Measurements from ENCODE around the gene SMCO1. TPM values are rescaled to one million over a fixed set of nuclear protein-coding genes. Genes with fewer than 3 reads are reported as not detected.
"Not testable (repeated sequence)": the region's sequence is repeated elsewhere in the genome, so short reads cannot be mapped to it uniquely, and the experiment has no call there.

Gene SMCO1
- total RNA-seq, 1 donor from 2014 or later = not detected

DNA sequence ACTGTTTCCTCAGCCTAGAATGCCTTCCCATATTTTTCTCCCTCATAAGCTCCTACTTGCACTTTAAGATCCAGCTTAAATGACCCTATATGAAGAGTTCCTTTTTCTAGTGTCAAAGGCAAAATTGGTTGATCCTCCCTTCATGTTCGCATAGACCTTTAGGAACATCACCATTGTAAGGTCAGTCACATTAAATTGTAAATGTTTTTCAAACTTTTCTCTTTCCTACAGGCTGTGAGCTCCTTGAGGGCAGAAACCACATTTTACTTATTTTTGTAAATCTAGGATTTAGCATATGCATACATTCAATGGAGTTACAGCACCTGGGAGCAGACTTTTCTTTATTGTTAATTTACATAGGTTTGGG lies 813 bp downstream of the SMCO1 start:
- intact Hi-C loops (cut with micrococcal nuclease) = no loop called here
- Mint-ChIP-seq H3K27ac (no peak overlapping the region), H3K4me3 (no peak overlapping the region), H3K4me1 (peaks cover 11% of the 10 kb centered on the region), H3K9me3 (peaks cover 24% of the 10 kb centered on the region), H3K27me3 (peaks cover 14% of the 10 kb centered on the region), H3K36me3 (ENCODE audit: low read depth) (peaks cover 9% of the 10 kb centered on the region)
- DNase-seq = no peak

DNA sequence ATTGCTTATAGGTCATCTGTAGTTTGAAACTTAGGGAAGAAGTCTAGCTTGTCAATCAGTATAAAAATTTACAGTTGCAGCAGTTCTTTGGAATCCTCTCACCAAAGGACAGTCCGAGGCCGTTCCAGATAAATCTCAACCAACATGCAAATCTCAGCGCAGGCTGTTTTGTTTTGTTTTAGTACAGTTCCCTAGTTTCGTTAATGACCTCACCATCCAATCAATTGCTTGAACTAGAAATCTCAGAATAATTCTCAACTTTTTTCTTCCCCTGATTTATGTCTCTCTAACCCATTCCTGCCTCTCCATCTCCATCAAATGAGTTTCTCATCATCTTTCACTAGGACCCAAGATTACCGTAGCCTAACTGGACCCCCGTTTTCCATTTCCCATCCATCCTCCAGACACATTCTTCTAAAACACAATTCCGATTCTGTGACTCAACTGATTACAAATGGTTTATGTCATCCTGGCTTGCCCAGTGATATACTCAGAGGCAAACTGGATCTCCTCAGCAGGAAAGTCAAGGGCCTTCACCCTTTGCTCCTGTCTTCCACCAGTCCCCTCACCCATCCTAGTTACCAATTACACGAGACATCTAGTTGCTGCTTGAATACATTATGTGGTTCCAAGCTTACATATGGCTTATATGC lies 1.3 kb downstream of the SMCO1 start:
- Mint-ChIP-seq H3K4me1 (peaks cover 9% of the 10 kb centered on the region), H3K27ac (no peak overlapping the region), H3K4me3 (no peak overlapping the region), H3K27me3 (peaks cover 13% of the 10 kb centered on the region), H3K36me3 (ENCODE audit: low read depth) (peaks cover 7% of the 10 kb centered on the region), H3K9me3 (peaks cover 19% of the 10 kb centered on the region)
- DNase-seq = no peak
- intact Hi-C loops (cut with micrococcal nuclease) = no loop called here

DNA sequence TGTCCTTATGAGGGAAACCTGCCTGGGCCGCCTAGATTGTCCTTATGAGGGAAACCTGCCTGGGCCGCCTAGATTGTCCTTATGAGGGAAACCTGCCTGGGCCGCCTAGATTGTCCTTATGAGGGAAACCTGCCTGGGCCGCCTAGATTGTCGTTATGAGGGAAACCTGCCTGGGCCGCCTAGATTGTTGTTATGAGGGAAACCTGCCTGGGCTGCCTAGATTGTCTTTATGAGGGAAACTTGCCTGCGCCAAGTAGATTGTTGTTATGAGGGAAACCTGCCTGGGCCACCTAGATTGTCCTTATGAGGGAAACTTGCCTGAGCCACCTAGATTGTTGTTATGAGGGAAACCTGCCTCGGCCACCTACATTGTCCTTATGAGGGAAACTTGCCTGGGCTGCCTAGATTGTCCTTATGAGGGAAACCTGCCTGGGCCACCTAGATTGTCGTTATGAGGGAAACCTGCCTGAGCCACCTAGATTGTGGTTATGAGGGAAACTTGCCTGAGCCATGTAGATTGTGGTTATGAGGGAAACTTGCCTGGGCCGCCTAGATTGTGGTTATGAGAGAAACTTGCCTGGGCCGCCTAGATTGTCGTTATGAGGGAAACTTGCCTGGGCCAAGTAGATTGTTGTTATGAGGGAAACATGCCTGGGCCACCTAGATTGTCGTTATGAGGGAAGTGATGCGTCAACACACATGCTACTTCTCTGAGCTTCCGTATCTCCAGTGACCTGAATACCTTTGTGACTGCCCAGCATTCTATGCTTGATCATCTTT lies 3.3 kb downstream of the SMCO1 start:
- H3K27me3 Mint-ChIP-seq = peaks cover 13% of the 10 kb centered on the region
- H3K4me3 Mint-ChIP-seq; DNase-seq; H3K36me3 Mint-ChIP-seq (ENCODE audit: low read depth); H3K4me1 Mint-ChIP-seq; intact Hi-C loops (cut with micrococcal nuclease): not testable (repeated sequence)
- H3K9me3 Mint-ChIP-seq = peaks cover 24% of the 10 kb centered on the region
- peak overlapping the region; percentile 62 for H3K27ac Mint-ChIP-seq

DNA sequence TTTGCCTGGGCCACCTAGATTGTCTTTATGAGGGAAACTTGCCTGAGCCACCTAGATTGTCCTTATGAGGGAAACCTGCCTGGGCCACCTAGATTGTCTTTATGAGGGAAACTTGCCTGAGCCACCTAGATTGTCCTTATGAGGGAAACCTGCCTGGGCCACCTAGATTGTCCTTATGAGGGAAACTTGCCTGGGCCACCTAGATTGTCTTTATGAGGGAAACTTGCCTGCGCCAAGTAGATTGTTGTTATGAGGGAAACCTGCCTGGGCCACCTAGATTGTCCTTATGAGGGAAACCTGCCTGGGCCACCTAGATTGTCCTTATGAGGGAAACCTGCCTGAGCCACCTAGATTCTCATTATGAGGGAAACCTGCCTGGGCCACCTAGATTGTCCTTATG lies 4.0 kb downstream of the SMCO1 start:
- peaks cover 13% of the 10 kb centered on the region for H3K36me3 Mint-ChIP-seq (ENCODE audit: low read depth)
- intact Hi-C loops (cut with micrococcal nuclease); DNase-seq; H3K4me1 Mint-ChIP-seq; H3K27ac Mint-ChIP-seq; H3K4me3 Mint-ChIP-seq: not testable (repeated sequence)
- peaks cover 14% of the 10 kb centered on the region for H3K27me3 Mint-ChIP-seq
- peaks cover 28% of the 10 kb centered on the region for H3K9me3 Mint-ChIP-seq

DNA sequence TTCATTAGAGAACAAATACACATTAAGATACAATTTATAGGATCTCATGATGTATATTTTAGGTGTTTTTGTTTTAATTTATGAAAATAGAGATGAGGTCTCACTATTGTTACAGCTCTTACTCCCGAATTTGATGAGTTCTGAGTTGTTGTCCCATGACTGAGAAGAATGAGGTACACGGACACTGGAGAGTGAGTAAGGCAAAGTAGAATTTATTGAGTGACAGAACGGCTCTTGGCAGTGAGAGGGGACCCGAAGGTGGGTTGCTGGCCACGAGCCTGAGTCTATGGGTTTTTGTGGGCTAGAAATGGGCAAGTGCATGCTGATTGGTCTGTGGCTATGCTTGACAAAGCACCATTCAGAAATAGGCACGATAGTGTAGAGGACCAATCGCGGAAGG lies 8.5 kb downstream of the SMCO1 start:
- H3K36me3 Mint-ChIP-seq (ENCODE audit: low read depth) = peaks cover 12% of the 10 kb centered on the region
- peaks cover 13% of the 10 kb centered on the region for H3K4me1 Mint-ChIP-seq
- intact Hi-C loops (cut with micrococcal nuclease) = no loop called here

DNA sequence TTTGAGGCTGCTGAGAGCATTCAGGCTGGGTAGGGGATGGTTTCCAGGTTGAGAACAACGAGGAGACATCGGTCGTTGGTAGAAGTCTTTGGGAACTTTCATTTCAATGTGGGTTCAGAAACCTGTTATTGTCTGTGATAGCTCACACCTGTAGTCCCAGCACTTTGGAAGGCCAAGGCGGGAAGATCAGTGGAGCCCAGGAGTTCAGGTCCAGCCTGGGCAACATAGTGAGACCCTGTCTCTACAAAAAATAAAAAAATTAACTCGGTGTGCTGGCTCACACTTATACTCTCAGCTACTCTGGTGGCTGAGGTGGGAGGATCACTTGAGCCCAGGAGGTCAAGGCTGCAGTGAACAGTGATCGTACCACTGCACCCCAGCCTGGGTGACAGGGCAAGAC lies 10.6 kb downstream of the SMCO1 start:
- Mint-ChIP-seq H3K27ac (no peak overlapping the region), H3K4me3 (no peak overlapping the region), H3K4me1 (peaks cover 24% of the 10 kb centered on the region), H3K27me3 (peaks cover 2% of the 10 kb centered on the region), H3K9me3 (peaks cover 12% of the 10 kb centered on the region), H3K36me3 (ENCODE audit: low read depth) (peaks cover 29% of the 10 kb centered on the region)
- intact Hi-C loops (cut with micrococcal nuclease) = loop anchor here (5.0 kb wide), 4 partner anchors 92 to 597 kb away; partner anchors contain the start of genes TFRC and TNK2
- DNase-seq = no peak

More for the DNA sequence above, 8.5 kb downstream of the SMCO1 start:
- no peak overlapping the region for H3K4me3 Mint-ChIP-seq
- H3K27me3 Mint-ChIP-seq = peaks cover 7% of the 10 kb centered on the region
- no peak overlapping the region for H3K27ac Mint-ChIP-seq
- H3K9me3 Mint-ChIP-seq = peaks cover 16% of the 10 kb centered on the region
- no peak for DNase-seq

DNA sequence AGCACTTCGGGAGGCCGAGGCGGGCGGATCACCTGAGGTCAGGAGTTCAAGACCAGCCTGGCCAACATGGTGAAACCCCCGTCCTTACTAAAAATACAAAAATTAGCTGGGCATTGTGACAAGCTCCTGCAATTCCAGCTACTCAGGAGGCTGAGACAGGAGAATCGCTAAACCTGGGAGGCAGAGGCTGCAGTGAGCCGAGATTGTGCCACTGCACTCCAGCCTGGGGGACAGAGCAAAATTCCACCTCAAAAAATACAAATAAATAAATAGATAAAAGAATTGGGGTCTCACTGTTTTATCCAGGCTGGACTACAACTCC lies 11.1 kb downstream of the SMCO1 start:
- peaks cover 34% of the 10 kb centered on the region for H3K36me3 Mint-ChIP-seq (ENCODE audit: low read depth)
- peak overlapping the region; percentile 86 for H3K27ac Mint-ChIP-seq
- not testable (repeated sequence) for H3K27me3 Mint-ChIP-seq, DNase-seq
- peak overlapping the region; percentile 98 for H3K4me3 Mint-ChIP-seq
- peaks cover 12% of the 10 kb centered on the region for H3K9me3 Mint-ChIP-seq
- peaks cover 29% of the 10 kb centered on the region for H3K4me1 Mint-ChIP-seq
- intact Hi-C loops (cut with micrococcal nuclease) = loop anchor here (5.0 kb wide), 4 partner anchors 92 to 597 kb away; partner anchors contain the start of genes TFRC and TNK2

DNA sequence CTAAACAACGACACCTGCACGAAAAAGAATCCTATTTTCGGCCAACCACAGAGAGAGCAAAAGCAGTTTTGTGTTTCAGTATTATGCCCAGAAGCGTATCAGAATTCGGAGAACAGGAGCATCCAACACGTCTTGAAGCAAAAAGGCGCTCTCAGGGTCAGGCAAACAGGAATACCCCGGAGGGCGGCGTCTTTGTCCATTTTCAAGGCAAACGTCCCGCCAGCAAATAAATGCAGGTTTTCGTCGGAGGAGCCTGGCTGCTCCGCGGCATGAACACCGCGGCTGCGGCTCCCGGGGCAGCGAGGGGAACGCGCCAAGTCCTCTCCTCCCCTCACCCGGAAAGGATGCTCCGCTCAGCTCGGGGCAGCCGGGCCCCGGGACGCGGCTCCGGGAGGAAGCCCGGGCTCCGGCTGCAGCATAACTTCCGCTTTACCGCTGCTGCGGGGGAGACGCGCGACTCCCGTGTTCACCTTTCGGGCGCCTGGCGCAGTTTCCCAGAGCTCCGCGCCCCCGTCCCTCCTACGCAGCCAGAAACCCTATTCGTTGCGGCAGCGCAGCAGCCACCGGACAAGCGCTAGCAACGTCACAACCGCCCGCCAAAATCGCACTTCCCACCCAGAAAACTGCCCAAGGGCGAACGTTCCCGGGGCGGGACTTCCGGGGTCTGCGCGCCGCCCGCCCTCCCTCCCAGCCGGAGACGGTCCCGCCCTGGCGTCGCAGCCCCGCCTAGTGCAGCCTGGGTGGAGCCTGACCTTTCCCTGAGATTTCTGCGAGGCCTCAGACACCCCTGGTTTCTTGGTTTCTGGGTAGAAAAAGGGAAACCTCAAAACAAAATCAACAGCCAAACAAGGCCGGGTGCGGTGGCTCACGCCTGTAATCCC lies 11.7 kb downstream of the SMCO1 start, which contains the start of gene RNF168:
Gene RNF168 (minus strand): TSS at position 573 of the 881 bp plus-strand sequence. CDS start 595 bp downstream, outside the sequence.
- H3K27ac Mint-ChIP-seq = peak within 1 kb of the TSS; percentile 97
- peaks cover 12% of the 10 kb centered on the region for H3K9me3 Mint-ChIP-seq
- peak within 1 kb of the TSS; percentile 98 for H3K4me3 Mint-ChIP-seq
- intact Hi-C loops (cut with micrococcal nuclease) = loop anchor here (1.0 to 5.0 kb wide), 12 partner anchors 65 to 596 kb away; partner anchors contain the start of genes CEP19, DYNLT2B, FBXO45 and NCBP2
- H3K36me3 Mint-ChIP-seq (ENCODE audit: low read depth) = peaks cover 39% of the 10 kb centered on the region
- peaks cover 2% of the 10 kb centered on the region for H3K27me3 Mint-ChIP-seq
- peaks cover 33% of the 10 kb centered on the region for H3K4me1 Mint-ChIP-seq
- peak; percentile 97 for DNase-seq

DNA sequence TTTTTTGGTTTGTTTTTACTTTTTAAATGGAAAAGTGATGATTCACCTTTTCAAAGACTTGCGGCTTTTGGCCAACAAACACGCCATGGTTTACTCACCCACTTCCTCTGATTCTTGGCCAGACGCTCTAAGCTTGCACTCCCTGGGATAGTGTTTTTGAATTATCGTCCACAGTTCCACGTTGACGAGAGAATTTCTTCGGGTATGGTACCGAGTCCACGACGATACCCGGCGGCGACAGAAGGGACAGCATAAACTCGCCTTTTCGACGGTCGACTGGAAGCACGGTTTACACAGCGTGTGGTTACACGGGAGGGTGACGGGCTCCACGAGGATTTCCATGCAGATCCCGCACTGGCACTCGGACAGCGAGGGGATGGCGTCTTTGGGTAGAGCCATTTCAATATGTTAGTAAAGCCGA lies 12.4 kb downstream of the SMCO1 start:
- intact Hi-C loops (cut with micrococcal nuclease) = loop anchor here (1.0 to 5.0 kb wide), 15 partner anchors 26 to 595 kb away; partner anchors contain the start of genes CEP19, DYNLT2B, FBXO45 and NCBP2
- Mint-ChIP-seq H3K27me3 (peaks cover 2% of the 10 kb centered on the region), H3K36me3 (ENCODE audit: low read depth) (peaks cover 45% of the 10 kb centered on the region), H3K4me1 (peaks cover 35% of the 10 kb centered on the region), H3K9me3 (peaks cover 9% of the 10 kb centered on the region), H3K4me3 (peak overlapping the region; percentile 98), H3K27ac (peak overlapping the region; percentile 97)
- peak; percentile 90 for DNase-seq

DNA sequence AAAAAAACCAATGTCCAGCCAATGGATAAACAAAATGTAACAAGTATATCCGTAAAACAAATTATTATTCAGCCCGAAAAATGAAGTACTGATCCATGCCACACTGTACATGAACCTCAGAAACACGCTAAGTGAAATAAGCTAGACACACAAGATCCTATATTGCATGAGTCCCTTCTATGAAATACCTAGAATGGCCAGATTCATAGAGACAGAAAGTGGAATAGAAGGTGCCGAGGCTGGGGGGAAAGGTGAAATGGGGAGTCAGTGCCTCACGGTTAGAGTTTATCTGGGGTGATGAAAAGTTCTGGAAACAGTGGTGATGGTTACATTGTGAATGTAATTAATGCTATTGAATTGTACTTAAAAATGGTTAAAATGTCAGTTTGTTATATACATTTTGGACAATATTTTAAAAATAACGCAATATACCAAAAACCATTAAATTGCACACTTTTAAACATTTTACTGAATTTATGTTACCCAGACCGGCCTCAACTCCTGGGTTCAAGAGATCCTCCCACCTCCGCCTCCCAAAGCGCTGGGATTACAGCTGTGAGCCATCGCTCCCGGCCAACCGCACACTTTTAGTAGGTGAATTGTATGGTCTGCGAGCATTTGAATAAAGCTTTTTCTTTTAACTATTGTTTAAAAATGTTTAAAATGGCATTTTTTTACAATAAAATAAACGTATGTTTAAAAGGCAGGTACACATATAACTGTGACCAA lies 13.7 kb downstream of the SMCO1 start:
- Mint-ChIP-seq H3K9me3 (peaks cover 4% of the 10 kb centered on the region), H3K27me3 (peaks cover 2% of the 10 kb centered on the region), H3K4me3 (peak overlapping the region; percentile 98), H3K4me1 (peaks cover 38% of the 10 kb centered on the region), H3K36me3 (ENCODE audit: low read depth) (peaks cover 46% of the 10 kb centered on the region), H3K27ac (peak overlapping the region; percentile 87)
- DNase-seq = peak; percentile 69
- intact Hi-C loops (cut with micrococcal nuclease) = loop anchor here (1.0 to 5.0 kb wide), 10 partner anchors 27 to 594 kb away; partner anchors contain the start of genes DYNLT2B, TFRC, TNK2 and UBXN7

DNA sequence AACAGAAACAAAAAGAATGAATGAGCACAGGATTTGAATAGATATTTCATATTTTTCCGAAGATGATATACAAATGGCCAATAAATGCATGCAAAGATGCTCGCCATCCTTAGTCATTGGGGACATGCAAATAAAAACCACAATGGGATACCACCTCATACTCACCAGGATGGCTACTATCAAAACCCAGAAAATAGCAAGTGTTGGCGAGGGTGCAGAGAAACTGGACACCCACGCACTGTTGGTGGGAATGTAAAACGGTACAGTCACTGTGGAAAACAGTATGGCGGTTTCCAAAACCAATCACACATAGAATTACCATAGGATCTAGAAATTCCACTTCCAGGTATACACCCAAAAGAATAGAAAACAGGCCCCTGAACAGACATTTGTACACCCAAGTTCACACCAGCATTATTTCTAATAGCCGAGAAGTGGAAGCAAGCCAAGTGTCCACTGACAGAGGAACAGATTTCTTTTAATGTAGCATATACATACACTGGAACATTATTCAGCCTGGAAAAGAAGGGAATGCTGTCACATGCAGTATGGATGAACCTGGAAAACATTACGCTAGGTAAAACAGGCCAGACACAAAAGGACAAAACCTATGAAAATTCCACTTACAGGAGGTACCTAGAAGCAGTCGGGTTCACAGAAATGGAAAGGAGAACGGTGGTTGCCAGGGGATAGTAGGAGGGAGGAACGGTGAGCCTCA lies 15.2 kb downstream of the SMCO1 start:
- H3K27ac Mint-ChIP-seq = peak overlapping the region; percentile 87
- no peaks in the 10 kb centered on the region for H3K27me3 Mint-ChIP-seq
- peaks cover 43% of the 10 kb centered on the region for H3K4me1 Mint-ChIP-seq
- intact Hi-C loops (cut with micrococcal nuclease) = loop anchor here (5.0 kb wide), 4 partner anchors 88 to 593 kb away; partner anchors contain the start of genes TFRC and TNK2
- H3K4me3 Mint-ChIP-seq = peak overlapping the region; percentile 98
- H3K36me3 Mint-ChIP-seq (ENCODE audit: low read depth) = peaks cover 56% of the 10 kb centered on the region
- DNase-seq = no peak
- H3K9me3 Mint-ChIP-seq = no peaks in the 10 kb centered on the region

DNA sequence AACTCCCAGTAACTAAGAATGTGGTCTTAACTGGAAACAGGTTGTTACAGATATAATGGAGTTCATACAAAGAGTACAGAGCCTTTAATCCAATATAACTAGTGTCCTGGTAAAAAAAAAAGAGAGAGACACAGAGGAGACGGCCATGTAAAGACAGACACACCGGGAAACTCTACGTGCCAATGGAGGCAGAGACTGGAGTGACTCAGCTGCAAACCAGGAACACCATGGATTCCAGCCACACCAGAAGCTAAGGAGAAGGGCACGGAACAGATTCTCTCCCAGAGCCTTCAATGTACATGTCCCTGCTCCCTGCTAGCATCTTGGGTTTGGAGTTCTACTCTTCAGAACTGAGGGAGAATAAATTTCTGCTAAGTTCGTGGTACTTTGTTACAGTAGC lies 16.1 kb downstream of the SMCO1 start:
- no peaks in the 10 kb centered on the region for H3K27me3 Mint-ChIP-seq
- H3K9me3 Mint-ChIP-seq = no peaks in the 10 kb centered on the region
- H3K36me3 Mint-ChIP-seq (ENCODE audit: low read depth) = peaks cover 58% of the 10 kb centered on the region
- intact Hi-C loops (cut with micrococcal nuclease) = no loop called here
- H3K27ac Mint-ChIP-seq = peak overlapping the region; percentile 16
- DNase-seq = no peak
- H3K4me3 Mint-ChIP-seq = peak overlapping the region; percentile 98
- H3K4me1 Mint-ChIP-seq = peaks cover 39% of the 10 kb centered on the region
